Effector memory CD4-positive, alpha-beta T cell (primary cell): Measurements from ENCODE around the gene NUDT19.
A peak's percentile ranks its signal among the peaks of the same experiment; 100 is the strongest.
"Not testable (repeated sequence)": the region's sequence is repeated elsewhere in the genome, so short reads cannot be mapped to it uniquely, and the experiment has no call there.

ENCODE experiments used
- DNase-seq, 3 donors: peaks; one replicate each; pipeline ENCODE4 v3.0.0-alpha.2; 2020
- H3K27ac ChIP-seq: 2 replicates; pipeline ENCODE4 v1.7.0; 2013; ENCODE audit warnings: mild to moderate bottlenecking, low read length, moderate library complexity; ENCODE audit not compliant: insufficient read depth, poor library complexity, severe bottlenecking
- H3K27me3 ChIP-seq: replicated peaks from 2 replicates; pipeline ENCODE4 v1.7.0; 2013; ENCODE audit warnings: mild to moderate bottlenecking, low read length; ENCODE audit not compliant: insufficient read depth, control insufficient read depth, poor library complexity, severe bottlenecking
- H3K36me3 ChIP-seq: 2 replicates; pipeline ENCODE4 v1.7.0; 2013; ENCODE audit warnings: mild to moderate bottlenecking, low read length, moderate library complexity; ENCODE audit not compliant: control insufficient read depth, insufficient read depth
- H3K4me1 ChIP-seq: 2 replicates; pipeline ENCODE4 v1.7.0; 2013; ENCODE audit warnings: low read length, mild to moderate bottlenecking; ENCODE audit not compliant: control insufficient read depth, insufficient read depth, poor library complexity, severe bottlenecking
- H3K4me3 ChIP-seq: 2 replicates; pipeline ENCODE4 v1.7.0; 2013; ENCODE audit warnings: low read length, low read depth, mild to moderate bottlenecking; ENCODE audit not compliant: insufficient read depth, poor library complexity, severe bottlenecking
- H3K9me3 ChIP-seq: 2 replicates; pipeline ENCODE4 v1.7.0; 2013; ENCODE audit warnings: mild to moderate bottlenecking, low read length, moderate library complexity; ENCODE audit not compliant: control insufficient read depth
- total RNA-seq, 3 donors: gene quantifications; one replicate each; lab custom pipeline; 2026; lab: John Stamatoyannopoulos, UW

Gene NUDT19
- total RNA-seq, result 9.4 to 17.2 (median 10.9) reads per million in 3 donors

- H3K9me3 ChIP-seq, result no peaks in the 10 kb centered on the region
- H3K4me3 ChIP-seq, result peak within 1 kb of the TSS; percentile 68
- H3K4me1 ChIP-seq, result peaks cover 18% of the 10 kb centered on the region
- H3K36me3 ChIP-seq, result no peaks in the 10 kb centered on the region
- DNase-seq, result peak; percentile 41 to 48 (median 47)
- peak within 1 kb of the TSS; percentile 64 for H3K27ac ChIP-seq
- no peaks in the 10 kb centered on the region for H3K27me3 ChIP-seq
These were observed at the start of gene NUDT19 for GRCh38 chr19:32691291-32691951. TSS of gene NUDT19 (plus strand) at chr19:32691821. CDS start at chr19:32691961, 140 bp downstream.

GRCh38 chr19:32642771-32643170, 48.9 kb upstream of the NUDT19 start:
- DNase-seq, result peak; percentile 36 to 44 (median 37)
- peaks cover 30% of the 10 kb centered on the region for H3K36me3 ChIP-seq
- H3K9me3 ChIP-seq, result no peaks in the 10 kb centered on the region
- peaks cover 12% of the 10 kb centered on the region for H3K4me1 ChIP-seq
- H3K4me3 ChIP-seq, result no peak overlapping the region
- no peaks in the 10 kb centered on the region for H3K27me3 ChIP-seq
- H3K27ac ChIP-seq, result no peak overlapping the region

GRCh38 chr19:32646556-32646955, 45.1 kb upstream of the NUDT19 start:
- DNase-seq, result no peak
- Histone ChIP-seq H3K4me3 (no peak overlapping the region), H3K4me1 (peaks cover 12% of the 10 kb centered on the region), H3K27me3 (no peaks in the 10 kb centered on the region), H3K36me3 (peaks cover 21% of the 10 kb centered on the region), H3K9me3 (no peaks in the 10 kb centered on the region), H3K27ac (no peak overlapping the region)

- H3K27me3 ChIP-seq, result no peaks in the 10 kb centered on the region
- no peak overlapping the region for H3K4me3 ChIP-seq
- H3K4me1 ChIP-seq, result peaks cover 12% of the 10 kb centered on the region
- H3K27ac ChIP-seq, result no peak overlapping the region
- H3K9me3 ChIP-seq, result no peaks in the 10 kb centered on the region
- DNase-seq, result no peak
- H3K36me3 ChIP-seq, result peaks cover 21% of the 10 kb centered on the region
These were observed 44.3 kb upstream of the NUDT19 start for GRCh38 chr19:32647361-32647760.

GRCh38 chr19:32649751-32650150, 41.9 kb upstream of the NUDT19 start:
- no peak for DNase-seq
- no peak overlapping the region for H3K27ac ChIP-seq
- H3K4me3 ChIP-seq, result no peak overlapping the region
- no peaks in the 10 kb centered on the region for H3K9me3 ChIP-seq
- H3K27me3 ChIP-seq, result no peaks in the 10 kb centered on the region
- peaks cover 27% of the 10 kb centered on the region for H3K36me3 ChIP-seq
- H3K4me1 ChIP-seq, result no peaks in the 10 kb centered on the region

GRCh38 chr19:32650671-32651070, 41.0 kb upstream of the NUDT19 start:
- Histone ChIP-seq H3K9me3 (no peaks in the 10 kb centered on the region), H3K27me3 (no peaks in the 10 kb centered on the region), H3K4me3 (no peak overlapping the region), H3K36me3 (peaks cover 33% of the 10 kb centered on the region), H3K27ac (no peak overlapping the region), H3K4me1 (no peaks in the 10 kb centered on the region)
- no peak for DNase-seq

GRCh38 chr19:32651729-32652140, 39.9 kb upstream of the NUDT19 start:
- Histone ChIP-seq H3K4me1 (no peaks in the 10 kb centered on the region), H3K36me3 (peaks cover 33% of the 10 kb centered on the region), H3K4me3 (no peak overlapping the region), H3K27ac (no peak overlapping the region), H3K27me3 (no peaks in the 10 kb centered on the region), H3K9me3 (no peaks in the 10 kb centered on the region)
- no peak for DNase-seq

- H3K27ac ChIP-seq, H3K4me3 ChIP-seq, H3K9me3 ChIP-seq, H3K27me3 ChIP-seq, DNase-seq, H3K4me1 ChIP-seq: not testable (repeated sequence)
- H3K36me3 ChIP-seq, result peaks cover 31% of the 10 kb centered on the region
These were observed 39.3 kb upstream of the NUDT19 start for GRCh38 chr19:32652331-32652730.

GRCh38 chr19:32652894-32653598, 38.6 kb upstream of the NUDT19 start:
- peaks cover 25% of the 10 kb centered on the region for H3K36me3 ChIP-seq
- no peaks in the 10 kb centered on the region for H3K27me3 ChIP-seq
- DNase-seq, result no peak
- H3K27ac ChIP-seq, result no peak overlapping the region
- H3K9me3 ChIP-seq, result no peaks in the 10 kb centered on the region
- no peaks in the 10 kb centered on the region for H3K4me1 ChIP-seq
- no peak overlapping the region for H3K4me3 ChIP-seq

- no peaks in the 10 kb centered on the region for H3K27me3 ChIP-seq
- H3K4me1 ChIP-seq, result no peaks in the 10 kb centered on the region
- H3K9me3 ChIP-seq, result no peaks in the 10 kb centered on the region
- no peak overlapping the region for H3K27ac ChIP-seq
- H3K36me3 ChIP-seq, result peaks cover 29% of the 10 kb centered on the region
- no peak for DNase-seq
- no peak overlapping the region for H3K4me3 ChIP-seq
These were observed 38.1 kb upstream of the NUDT19 start for GRCh38 chr19:32653599-32653915.
